Fibroblast of peridontal ligament (primary cell): ENCODE results near the gene LZIC.
"Not testable (repeated sequence)": the region's sequence is repeated elsewhere in the genome, so short reads cannot be mapped to it uniquely, and the experiment has no call there.

Source experiments
- DNase-seq: peaks from one replicate; pipeline ENCODE4 v3.0.0-alpha.2; 2010; ENCODE audit errors: extremely low read depth

Gene LZIC

DNA sequence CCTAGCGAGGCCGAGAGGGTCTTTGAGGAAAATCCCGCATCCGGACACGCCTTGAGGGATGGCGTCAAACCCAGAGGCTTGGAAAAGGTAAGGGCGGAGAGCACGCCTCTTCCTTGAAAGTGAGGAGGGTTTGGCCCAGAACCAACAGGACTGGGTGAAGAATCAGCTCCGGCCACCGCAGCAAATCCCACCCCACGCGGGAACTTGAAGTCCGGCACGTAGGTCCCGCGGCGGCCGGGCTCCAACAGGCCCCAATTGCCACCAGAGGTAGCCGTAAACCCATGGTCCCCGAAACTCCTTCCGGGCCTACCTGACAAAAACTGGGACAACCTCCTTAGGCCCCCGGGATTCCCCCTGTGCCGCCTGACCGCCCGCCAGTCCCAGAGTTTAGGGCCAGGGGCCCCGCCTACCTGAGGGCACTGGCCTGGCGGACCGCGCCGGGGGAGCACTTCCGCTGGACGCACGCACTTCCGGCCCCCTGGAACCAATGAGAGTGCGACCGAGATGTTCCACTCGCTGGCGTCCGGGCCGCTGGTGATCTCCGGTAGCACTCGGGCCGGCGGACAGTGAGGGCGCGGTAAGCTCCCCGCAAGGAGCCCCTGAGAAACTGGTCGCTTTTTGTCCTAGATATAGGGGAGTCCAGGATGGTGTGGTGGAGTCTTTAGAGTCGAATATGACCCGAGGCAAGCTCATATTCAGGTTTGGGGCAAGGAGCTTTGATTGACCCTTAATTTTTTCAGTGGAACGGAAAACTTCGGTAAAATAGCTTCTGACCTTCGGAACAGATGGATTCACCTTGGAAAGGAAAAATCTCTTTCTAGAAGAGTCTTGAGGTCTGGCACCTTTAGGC is at the start of gene LZIC, which contains the start of gene NMNAT1:
LZIC (minus strand) TSS at position 453 of the 850 bp plus-strand sequence. CDS start 6,772 bp downstream, outside the sequence.
NMNAT1 (plus strand) TSS at position 537 of the 850 bp plus-strand sequence. CDS start 28,599 bp downstream, outside the sequence.
- peak; percentile 92 for DNase-seq

- DNase-seq: no peak
Observed at GRCh38 chr1:9992910-9993309, 49.7 kb upstream of the LZIC start.

- no peak for DNase-seq
Observed at GRCh38 chr1:9990944-9991343, 47.8 kb upstream of the LZIC start.

DNA sequence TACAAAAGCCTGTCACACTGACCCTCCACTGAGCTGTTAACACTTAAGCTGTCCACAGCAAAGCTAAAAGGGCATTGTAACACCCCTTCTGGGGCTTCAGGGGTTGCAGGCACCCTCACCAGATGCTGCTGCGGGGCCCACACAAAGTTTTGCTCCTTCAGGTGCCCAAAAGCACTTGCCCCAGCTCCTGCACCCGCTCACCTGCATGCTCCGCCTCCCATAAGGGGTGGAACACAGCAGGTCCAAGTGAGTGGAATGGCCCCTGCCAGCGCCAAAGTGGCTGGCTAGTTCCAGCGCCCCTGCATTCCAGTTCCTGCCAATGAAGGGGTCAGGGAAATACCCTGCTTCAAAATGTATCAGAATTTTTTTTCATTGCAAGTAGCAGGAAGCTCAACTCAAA is 46.6 kb upstream of the LZIC start:
- no peak for DNase-seq

- DNase-seq: peak; percentile 41
Observed at GRCh38 chr1:9985001-9985400, 41.8 kb upstream of the LZIC start.

DNA sequence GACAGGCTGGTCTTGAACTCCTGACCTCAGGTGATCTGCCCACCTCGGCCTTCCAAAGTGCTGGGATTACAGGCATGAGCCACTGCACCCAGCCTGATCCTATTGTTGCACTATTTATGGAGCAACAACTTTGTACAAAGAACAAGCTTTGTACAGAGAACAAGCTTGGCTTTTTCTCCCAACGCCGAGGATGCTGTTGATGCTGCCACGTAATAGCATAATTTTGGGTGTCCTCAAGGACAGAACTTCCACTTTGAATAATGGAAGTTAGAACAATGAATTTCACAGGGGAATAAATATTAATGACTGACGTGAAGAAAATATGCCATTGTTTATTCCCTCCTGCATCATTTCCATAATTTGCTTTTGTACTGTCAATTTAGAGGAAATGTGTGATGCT is 41.1 kb upstream of the LZIC start:
- DNase-seq: no peak

- DNase-seq: peak; percentile 6
Observed at GRCh38 chr1:9960706-9961562, 17.7 kb upstream of the LZIC start.

GRCh38 chr1:9960011-9960410 is 16.8 kb upstream of the LZIC start:
- no peak for DNase-seq

DNA sequence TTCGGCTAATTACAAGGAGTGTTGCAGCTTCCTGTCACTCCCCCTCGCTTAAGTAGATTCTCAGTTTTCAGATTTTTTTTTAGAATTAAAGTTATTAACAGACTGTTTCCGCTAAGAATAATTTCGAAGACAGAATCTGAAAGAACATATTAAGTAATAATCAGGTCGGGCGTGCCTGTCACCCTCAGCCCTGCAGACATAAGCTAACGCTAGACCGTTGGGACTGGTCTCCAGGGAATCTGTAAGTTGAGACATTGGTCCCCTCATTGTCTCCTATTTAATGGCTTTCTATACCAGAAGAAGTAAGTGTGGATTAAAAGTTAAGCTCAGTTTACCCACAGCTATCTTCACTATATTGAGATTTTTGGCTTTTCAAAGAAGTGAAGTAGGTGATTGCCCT is 14.5 kb upstream of the LZIC start:
- DNase-seq: no peak

- no peak for DNase-seq
Observed at GRCh38 chr1:9946315-9946714, 3.1 kb upstream of the LZIC start.

GRCh38 chr1:9942399-9942938 is 722 bp downstream of the LZIC start:
- peak; percentile 78 for DNase-seq

- DNase-seq: no peak
Observed at GRCh38 chr1:9929431-9930385, 13.5 kb downstream of the LZIC start.

GRCh38 chr1:9927259-9927658 is 15.9 kb downstream of the LZIC start:
- DNase-seq: no peak

- DNase-seq: no peak
Observed at GRCh38 chr1:9922342-9922741, 20.8 kb downstream of the LZIC start.

DNA sequence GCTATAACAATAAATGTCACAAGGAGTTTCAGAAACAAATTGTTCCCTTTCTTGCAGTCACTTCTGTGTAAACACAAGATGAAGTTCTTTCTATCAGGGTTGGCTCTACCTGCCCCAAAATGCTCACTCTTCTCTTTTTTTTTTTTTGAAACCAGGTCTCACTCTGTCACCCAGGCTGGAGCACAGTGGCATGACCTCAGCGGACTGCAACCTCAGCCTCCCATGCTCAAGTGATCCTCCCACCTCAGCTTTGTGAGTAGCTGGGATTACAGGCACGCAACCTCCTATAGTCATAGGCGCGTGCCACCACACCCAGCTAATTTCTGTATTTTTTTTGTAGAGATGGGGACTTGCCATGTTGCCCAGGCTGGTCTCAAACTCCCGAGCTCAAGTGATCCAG is 22.6 kb downstream of the LZIC start:
- DNase-seq: no peak

DNA sequence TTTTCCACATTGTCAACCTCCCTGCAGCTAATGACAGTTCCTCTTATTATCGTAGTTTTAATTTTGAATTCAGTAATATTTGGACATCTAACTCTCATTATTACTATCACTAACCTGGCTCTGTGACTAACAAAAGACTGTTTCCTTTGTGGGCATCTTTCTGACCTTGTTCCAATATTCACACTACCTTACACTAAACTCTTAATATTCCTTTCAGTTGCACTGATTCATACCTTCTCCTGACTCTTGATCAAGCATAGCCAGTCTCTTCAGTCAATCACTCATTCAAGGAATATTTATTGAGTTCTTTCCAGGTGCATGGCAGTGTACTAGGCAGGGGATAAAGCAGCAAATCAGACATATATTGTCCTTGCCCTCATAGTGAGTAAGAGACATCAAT is 25.3 kb downstream of the LZIC start:
- no peak for DNase-seq

DNA sequence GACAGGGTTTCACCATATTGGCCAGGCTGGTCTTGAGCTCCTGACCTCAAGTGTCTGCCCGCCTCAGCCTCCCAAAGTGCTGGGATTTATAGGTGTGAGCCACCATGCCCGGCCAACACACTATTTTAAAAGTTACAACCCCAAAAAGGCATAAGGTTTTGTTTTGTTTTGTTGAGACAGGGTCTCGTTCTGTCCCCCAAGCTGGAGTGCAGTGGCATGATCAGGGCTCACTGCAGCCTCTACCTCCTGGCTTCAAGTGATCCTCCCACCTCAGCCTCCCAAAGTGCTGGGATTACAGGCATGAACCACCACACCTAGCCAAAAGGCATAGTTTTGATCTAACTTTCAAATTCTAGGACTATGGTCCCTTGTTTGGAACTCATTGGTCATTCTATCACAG is 25.7 kb downstream of the LZIC start:
- not testable (repeated sequence) for DNase-seq

GRCh38 chr1:9916452-9916851 is 26.7 kb downstream of the LZIC start:
- DNase-seq: no peak

DNA sequence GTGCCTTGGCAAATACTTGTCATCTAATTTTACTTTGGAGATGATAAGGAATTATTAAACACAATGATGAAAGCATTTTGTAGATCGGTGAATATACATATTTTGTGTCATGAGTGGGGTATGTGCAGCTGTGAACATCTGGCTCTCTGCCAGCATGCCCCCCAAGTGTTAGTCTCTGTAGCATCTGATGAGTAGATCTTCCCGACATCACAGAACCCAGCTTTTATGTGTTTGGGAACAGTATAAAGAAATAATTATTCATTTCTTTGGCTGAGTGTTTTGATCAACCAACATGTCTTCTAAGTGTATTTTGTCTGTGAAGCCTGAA is 28.6 kb downstream of the LZIC start:
- DNase-seq: no peak

GRCh38 chr1:9912264-9912936 is 30.8 kb downstream of the LZIC start:
- DNase-seq: no peak
